Naive thymus-derived CD4-positive, alpha-beta T cell (primary cell): ENCODE results near the gene ANKRD27. TPM values are rescaled to one million over a fixed set of nuclear protein-coding genes. Genes with fewer than 3 reads are reported as not detected.

ENCODE experiments used
- ATAC-seq: fragments of 150-1000 bp; cut with Tn5 transposase; 2 replicates; pipeline ENCODE4 v1.10.0; 2021; ENCODE audit warnings: mild to moderate bottlenecking, moderate library complexity
- CTCF ChIA-PET: fragments of 350-600 bp; sonication (Branson Sonifier 250); formaldehyde crosslinking; loops from one replicate; lab custom pipeline; 2021; ENCODE audit warnings: antibody characterized with exemption; lab: Charles Lee
- POLR2A ChIA-PET: fragments of 350-600 bp; sonication (Branson Sonifier 250); formaldehyde crosslinking; loops from one replicate; lab custom pipeline; 2021; ENCODE audit warnings: antibody characterized with exemption, inconsistent platforms; lab: Charles Lee
- DNase-seq, 9 donors: peaks; one replicate each; pipeline versions ENCODE4 v3.0.0 to v3.0.0-alpha.2; 2020 to 2022; ENCODE audit warnings: mixed read lengths in 1 of 9
- H3K27ac ChIP-seq: one replicate; pipeline ENCODE4 v1.7.0; 2013; ENCODE audit warnings: mild to moderate bottlenecking, low read depth, low read length, moderate library complexity
- H3K27me3 ChIP-seq, 2 donors: one replicate each; pipeline ENCODE4 v1.7.0; 2013; ENCODE audit warnings: low read length in 2 of 2, mild to moderate bottlenecking in 2 of 2, moderate library complexity in 2 of 2; ENCODE audit not compliant: control insufficient read depth in 2 of 2, insufficient read depth in 2 of 2
- H3K36me3 ChIP-seq, 3 experiments: 1 replicate in 2 of 3; 2 replicates in 1 of 3; pipeline ENCODE4 v1.7.0; 2013; ENCODE audit warnings: low read length in 3 of 3, mild to moderate bottlenecking in 3 of 3, moderate library complexity in 1 of 3; ENCODE audit not compliant: insufficient read depth in 3 of 3, control insufficient read depth in 2 of 3
- H3K4me1 ChIP-seq, 2 donors: one replicate each; pipeline ENCODE4 v1.7.0; 2013; ENCODE audit warnings: low read length in 2 of 2, mild to moderate bottlenecking in 2 of 2, moderate library complexity in 1 of 2; ENCODE audit not compliant: control insufficient read depth in 2 of 2, insufficient read depth in 2 of 2
- H3K4me3 ChIP-seq: 2 replicates; pipeline ENCODE4 v1.7.0; 2013; ENCODE audit warnings: mild to moderate bottlenecking, low read length
- H3K9me3 ChIP-seq, 3 experiments: 1 replicate in 2 of 3; 2 replicates in 1 of 3; pipeline ENCODE4 v1.7.0; 2013; ENCODE audit warnings: low read length in 3 of 3; ENCODE audit not compliant: control insufficient read depth in 2 of 3
- H3K27ac Mint-ChIP-seq, 9 donors: one replicate each; pipeline ENCODE4 v1.8.0; 2020 to 2022; ENCODE audit warnings: mixed read lengths in 9 of 9, mild to moderate bottlenecking in 8 of 9, moderate library complexity in 5 of 9, inconsistent platforms in 2 of 9
- H3K27me3 Mint-ChIP-seq, 5 donors: one replicate each; pipeline ENCODE4 v1.8.0; 2021 to 2022; ENCODE audit warnings: mixed read lengths in 5 of 5, mild to moderate bottlenecking in 1 of 5
- H3K36me3 Mint-ChIP-seq, 5 donors: one replicate each; pipeline ENCODE4 v1.8.0; 2020 to 2022; ENCODE audit warnings: mixed read lengths in 5 of 5, mild to moderate bottlenecking in 3 of 5, inconsistent platforms in 1 of 5
- H3K4me1 Mint-ChIP-seq, 7 donors: one replicate each; pipeline ENCODE4 v1.8.0; 2020 to 2022; ENCODE audit warnings: mixed read lengths in 7 of 7, mild to moderate bottlenecking in 3 of 7, inconsistent platforms in 1 of 7
- H3K4me3 Mint-ChIP-seq, 10 donors: one replicate each; pipeline ENCODE4 v1.8.0; 2020 to 2022; ENCODE audit warnings: mild to moderate bottlenecking in 10 of 10, mixed read lengths in 10 of 10, moderate library complexity in 6 of 10, inconsistent platforms in 2 of 10
- H3K9me3 Mint-ChIP-seq, 11 donors: one replicate each; pipeline ENCODE4 v1.8.0; 2020 to 2022; ENCODE audit warnings: mixed read lengths in 11 of 11, mild to moderate bottlenecking in 4 of 11, inconsistent platforms in 1 of 11, moderate library complexity in 1 of 11
- intact Hi-C, 2 donors: fragments of 100-400 bp; cut with micrococcal nuclease; formaldehyde crosslinking; loops; one replicate each; pipeline ENCODE4 v1.15.1; 2023
- polyA plus RNA-seq, 2 donors: library from polyadenylated mRNA; unstranded; fragments of 300-500 nt; fragmentation: Illumina TruSeq; gene quantifications; one replicate each; pipeline ENCODE4 v1.2.3, GENCODE V29; 2021
- total RNA-seq, 6 experiments: library from RNA in 5 of 6; stranded (reverse) in 5 of 6; gene quantifications; 1 replicate in 5 of 6; 2 replicates in 1 of 6; pipeline ENCODE4 v1.2.3 and lab custom pipeline; 2021 to 2026

The ANKRD27 gene
- total and polyA plus RNA-seq, 7 experiments from 2014 or later: 12.3 to 44.9 (median 31.9) TPM

- Mint-ChIP-seq H3K36me3 (peaks cover 5 to 38% (median 16%) of the 10 kb centered on the region in 5 donors), H3K4me1 (no peaks in the 10 kb centered on the region), H3K27me3 (no peaks in the 10 kb centered on the region), H3K27ac (no peak overlapping the region), H3K9me3 (no peaks in the 10 kb centered on the region), H3K4me3 (no peak overlapping the region)
- DNase-seq: no peak
- ChIA-PET CTCF (no interaction called here), POLR2A (no interaction called here)
- no peak for ATAC-seq
- H3K4me3 ChIP-seq: no peak overlapping the region
- intact Hi-C loops: no loop called here
- no peaks in the 10 kb centered on the region for H3K4me1 ChIP-seq
- H3K27me3 ChIP-seq: no peaks in the 10 kb centered on the region
- no peaks in the 10 kb centered on the region for H3K9me3 ChIP-seq
- no peak overlapping the region for H3K27ac ChIP-seq
- peaks cover under 1 to 80% (median 12%) of the 10 kb centered on the region in 3 experiments for H3K36me3 ChIP-seq
Measured at GRCh38 chr19:32627714-32628270, 47.2 kb downstream of the ANKRD27 start.

DNA sequence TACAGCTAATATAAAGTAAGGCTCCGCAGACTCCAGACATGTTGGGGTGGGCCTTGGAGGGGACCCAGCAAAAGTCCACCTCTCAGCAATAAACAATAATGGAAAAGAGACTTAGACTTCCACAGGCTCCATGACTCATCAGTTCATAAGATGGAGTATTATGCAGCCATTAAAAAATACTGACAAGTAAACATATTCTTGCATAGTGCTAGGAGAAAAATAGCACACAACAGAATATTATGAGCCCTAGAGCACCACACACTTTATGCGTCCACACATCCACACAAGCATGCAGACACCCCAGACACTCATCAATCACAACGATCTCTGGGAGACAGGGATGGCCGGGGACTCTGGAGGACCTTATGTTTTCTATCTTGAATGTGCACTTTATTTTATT lies 48.0 kb downstream of the ANKRD27 start:
- Histone ChIP-seq H3K27me3 (no peaks in the 10 kb centered on the region), H3K4me3 (no peak overlapping the region), H3K4me1 (no peaks in the 10 kb centered on the region), H3K36me3 (peaks cover 4 to 85% (median 12%) of the 10 kb centered on the region in 3 experiments), H3K9me3 (no peaks in the 10 kb centered on the region), H3K27ac (no peak overlapping the region)
- no peak overlapping the region for H3K27ac Mint-ChIP-seq
- ChIA-PET POLR2A (no interaction called here), CTCF (no interaction called here)
- H3K4me1 Mint-ChIP-seq: no peaks in the 10 kb centered on the region
- H3K36me3 Mint-ChIP-seq: peaks cover 6 to 43% (median 19%) of the 10 kb centered on the region in 5 donors
- no peak for ATAC-seq
- DNase-seq: no peak
- H3K27me3 Mint-ChIP-seq: no peaks in the 10 kb centered on the region
- H3K9me3 Mint-ChIP-seq: no peaks in the 10 kb centered on the region
- intact Hi-C loops: no loop called here
- H3K4me3 Mint-ChIP-seq: no peak overlapping the region

GRCh38 chr19:32624410-32624809 lies 50.6 kb downstream of the ANKRD27 start:
- H3K4me1 ChIP-seq: no peaks in the 10 kb centered on the region
- CTCF ChIA-PET: interaction anchor here (1.0 kb wide), 1 partner anchor 9 kb away, joined by 4 read pairs; no protein-coding TSS in a partner anchor
- peaks cover 0 to 73% (median 4%) of the 10 kb centered on the region in 3 experiments for H3K36me3 ChIP-seq
- intact Hi-C loops: no loop called here
- Mint-ChIP-seq H3K4me3 (no peak overlapping the region), H3K27me3 (no peaks in the 10 kb centered on the region), H3K4me1 (no peaks in the 10 kb centered on the region), H3K27ac (no peak overlapping the region), H3K9me3 (no peaks in the 10 kb centered on the region), H3K36me3 (peaks cover 11 to 56% (median 23%) of the 10 kb centered on the region in 5 donors)
- no peak overlapping the region for H3K4me3 ChIP-seq
- POLR2A ChIA-PET: no interaction called here
- no peak for ATAC-seq
- H3K27ac ChIP-seq: no peak overlapping the region
- H3K27me3 ChIP-seq: no peaks in the 10 kb centered on the region
- H3K9me3 ChIP-seq: no peaks in the 10 kb centered on the region
- DNase-seq: no peak

DNA sequence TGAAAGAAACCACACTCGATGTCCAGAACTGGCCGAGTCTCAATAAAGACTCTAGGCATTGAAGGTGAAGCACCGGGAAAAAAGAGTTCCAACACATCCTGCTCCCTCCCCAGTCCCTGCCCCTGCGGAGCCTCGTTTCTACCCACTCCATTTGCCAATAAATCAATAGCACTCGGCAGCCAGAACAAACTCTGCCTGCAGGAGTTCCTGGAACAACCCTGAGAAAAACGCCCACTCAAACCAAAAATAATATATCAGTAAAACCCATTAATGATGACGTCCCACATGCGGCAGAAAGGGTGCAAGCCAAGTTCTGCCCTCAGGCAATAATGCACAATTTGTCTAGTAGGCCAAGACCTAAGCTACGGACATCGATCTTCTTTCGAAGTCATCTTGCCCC lies 53.0 kb downstream of the ANKRD27 start:
- ATAC-seq (no peak), DNase-seq (no peak)
- ChIA-PET CTCF (no interaction called here), POLR2A (no interaction called here)
- peaks cover 14 to 60% (median 24%) of the 10 kb centered on the region in 5 donors for H3K36me3 Mint-ChIP-seq
- no peaks in the 10 kb centered on the region for H3K27me3 Mint-ChIP-seq
- Histone ChIP-seq H3K36me3 (peaks cover 4 to 69% (median 4%) of the 10 kb centered on the region in 3 experiments), H3K27ac (no peak overlapping the region), H3K27me3 (no peaks in the 10 kb centered on the region), H3K4me1 (no peaks in the 10 kb centered on the region), H3K9me3 (no peaks in the 10 kb centered on the region), H3K4me3 (no peak overlapping the region)
- peaks cover 0 to under 1% (median 0%) of the 10 kb centered on the region in 7 donors for H3K4me1 Mint-ChIP-seq
- intact Hi-C loops: no loop called here
- peak overlapping the region in 1 of 9 donors; percentile 20 for H3K27ac Mint-ChIP-seq
- no peak overlapping the region for H3K4me3 Mint-ChIP-seq
- H3K9me3 Mint-ChIP-seq: no peaks in the 10 kb centered on the region

DNA sequence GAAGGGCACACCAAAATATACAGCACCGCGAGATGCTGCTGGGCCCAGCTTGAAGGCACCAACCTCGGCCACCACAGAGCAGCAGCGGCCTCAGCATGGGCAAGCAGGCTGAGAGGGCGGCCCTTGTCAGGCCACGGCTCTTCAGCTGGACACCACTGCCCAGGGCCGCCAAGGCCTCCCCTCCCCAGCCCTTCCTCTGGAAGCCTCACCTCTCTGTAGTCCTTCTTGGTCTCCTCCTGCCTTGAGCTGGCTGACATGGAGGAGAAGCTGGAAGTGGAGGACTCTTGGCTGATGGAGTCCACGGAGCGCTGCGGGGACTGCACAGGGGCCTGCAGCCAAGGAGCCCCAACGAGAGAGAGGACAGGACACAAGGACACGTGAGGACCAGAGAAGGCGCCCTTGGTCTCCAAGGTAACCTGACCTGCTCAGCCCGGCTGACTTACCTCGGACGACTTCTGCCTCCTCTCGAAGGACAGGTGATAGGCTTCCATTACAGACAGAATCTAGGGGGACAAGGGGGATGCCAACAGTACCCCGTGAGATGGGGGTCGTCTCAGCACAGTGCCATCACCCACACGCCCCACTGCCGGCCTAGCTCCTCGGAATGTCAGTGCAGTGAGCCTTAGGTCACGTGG lies 55.8 kb downstream of the ANKRD27 start:
- Mint-ChIP-seq H3K36me3 (peaks cover 19 to 64% (median 27%) of the 10 kb centered on the region in 5 donors), H3K4me3 (no peak overlapping the region), H3K27me3 (no peaks in the 10 kb centered on the region), H3K4me1 (peaks cover 0 to 4% (median 0%) of the 10 kb centered on the region in 7 donors), H3K27ac (no peak overlapping the region), H3K9me3 (no peaks in the 10 kb centered on the region)
- ATAC-seq (no peak), DNase-seq (no peak)
- Histone ChIP-seq H3K27me3 (no peaks in the 10 kb centered on the region), H3K4me3 (no peak overlapping the region), H3K36me3 (peaks cover 4 to 73% (median 8%) of the 10 kb centered on the region in 3 experiments), H3K27ac (no peak overlapping the region), H3K4me1 (no peaks in the 10 kb centered on the region), H3K9me3 (no peaks in the 10 kb centered on the region)
- intact Hi-C loops: no loop called here
- ChIA-PET POLR2A (no interaction called here), CTCF (no interaction called here)

- no peak for ATAC-seq
- Histone ChIP-seq H3K27me3 (no peaks in the 10 kb centered on the region), H3K4me3 (no peak overlapping the region), H3K36me3 (peaks cover 0 to 52% (median 8%) of the 10 kb centered on the region in 3 experiments), H3K4me1 (no peaks in the 10 kb centered on the region), H3K9me3 (no peaks in the 10 kb centered on the region), H3K27ac (no peak overlapping the region)
- POLR2A ChIA-PET: no interaction called here
- no peak for DNase-seq
- H3K27ac Mint-ChIP-seq: peak overlapping the region in 1 of 9 donors; percentile 46
- CTCF ChIA-PET: no interaction called here
- H3K4me1 Mint-ChIP-seq: peaks cover 0 to 4% (median 0%) of the 10 kb centered on the region in 7 donors
- H3K9me3 Mint-ChIP-seq: no peaks in the 10 kb centered on the region
- H3K4me3 Mint-ChIP-seq: no peak overlapping the region
- H3K36me3 Mint-ChIP-seq: peaks cover 17 to 58% (median 36%) of the 10 kb centered on the region in 5 donors
- intact Hi-C loops: no loop called here
- H3K27me3 Mint-ChIP-seq: no peaks in the 10 kb centered on the region
Measured at GRCh38 chr19:32615569-32615968, 59.4 kb downstream of the ANKRD27 start.

- Mint-ChIP-seq H3K9me3 (no peaks in the 10 kb centered on the region), H3K27me3 (no peaks in the 10 kb centered on the region), H3K36me3 (peaks cover 17 to 57% (median 36%) of the 10 kb centered on the region in 5 donors), H3K4me1 (peaks cover 0 to 4% (median 0%) of the 10 kb centered on the region in 7 donors), H3K27ac (no peak overlapping the region), H3K4me3 (no peak overlapping the region)
- ChIA-PET POLR2A (no interaction called here), CTCF (no interaction called here)
- Histone ChIP-seq H3K9me3 (no peaks in the 10 kb centered on the region), H3K36me3 (peaks cover 0 to 51% (median 8%) of the 10 kb centered on the region in 3 experiments), H3K4me3 (no peak overlapping the region), H3K4me1 (no peaks in the 10 kb centered on the region), H3K27me3 (no peaks in the 10 kb centered on the region), H3K27ac (no peak overlapping the region)
- DNase-seq (no peak), ATAC-seq (no peak)
- intact Hi-C loops: no loop called here
Measured at GRCh38 chr19:32614916-32615315, 60.1 kb downstream of the ANKRD27 start.
